Anterior cingulate cortex (tissue), 58 donors: Measurements from ENCODE around the gene OR5AU1.

Experiments
- DNase-seq, 58 donors: peaks; one replicate each; lab custom pipeline; 2025; lab: John Stamatoyannopoulos, UW

OR5AU1 gene

DNA sequence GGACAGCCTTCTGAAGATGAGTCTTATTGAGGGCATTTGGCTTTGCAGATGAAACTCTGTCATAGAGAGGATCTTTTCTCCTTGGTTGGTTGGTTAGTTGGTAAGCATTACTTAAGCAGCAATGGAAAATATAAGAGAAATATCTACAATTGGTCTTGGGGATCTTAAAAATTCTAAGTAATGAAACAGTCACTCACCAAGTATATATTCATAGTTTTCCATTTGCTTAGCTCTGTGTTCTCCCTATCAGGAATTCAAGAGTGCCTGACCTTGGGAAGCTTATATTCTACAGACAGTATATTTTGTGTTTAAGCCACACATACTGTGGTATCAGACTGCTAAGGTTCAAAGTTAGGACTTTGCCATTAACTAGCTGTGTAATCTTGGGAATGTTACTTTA lies at the start of gene OR5AU1:
Gene OR5AU1 (minus strand): TSS at position 101 of the 400 bp plus-strand sequence. CDS start 191 bp downstream, outside the sequence.
- DNase-seq = no peak

- DNase-seq = no peak
Measured at GRCh38 chr14:21205026-21205677, 49.3 kb upstream of the OR5AU1 start.

- no peak for DNase-seq
Measured at GRCh38 chr14:21204167-21205025, 48.5 kb upstream of the OR5AU1 start.

GRCh38 chr14:21203470-21204166 lies 47.8 kb upstream of the OR5AU1 start:
- no peak for DNase-seq

DNA sequence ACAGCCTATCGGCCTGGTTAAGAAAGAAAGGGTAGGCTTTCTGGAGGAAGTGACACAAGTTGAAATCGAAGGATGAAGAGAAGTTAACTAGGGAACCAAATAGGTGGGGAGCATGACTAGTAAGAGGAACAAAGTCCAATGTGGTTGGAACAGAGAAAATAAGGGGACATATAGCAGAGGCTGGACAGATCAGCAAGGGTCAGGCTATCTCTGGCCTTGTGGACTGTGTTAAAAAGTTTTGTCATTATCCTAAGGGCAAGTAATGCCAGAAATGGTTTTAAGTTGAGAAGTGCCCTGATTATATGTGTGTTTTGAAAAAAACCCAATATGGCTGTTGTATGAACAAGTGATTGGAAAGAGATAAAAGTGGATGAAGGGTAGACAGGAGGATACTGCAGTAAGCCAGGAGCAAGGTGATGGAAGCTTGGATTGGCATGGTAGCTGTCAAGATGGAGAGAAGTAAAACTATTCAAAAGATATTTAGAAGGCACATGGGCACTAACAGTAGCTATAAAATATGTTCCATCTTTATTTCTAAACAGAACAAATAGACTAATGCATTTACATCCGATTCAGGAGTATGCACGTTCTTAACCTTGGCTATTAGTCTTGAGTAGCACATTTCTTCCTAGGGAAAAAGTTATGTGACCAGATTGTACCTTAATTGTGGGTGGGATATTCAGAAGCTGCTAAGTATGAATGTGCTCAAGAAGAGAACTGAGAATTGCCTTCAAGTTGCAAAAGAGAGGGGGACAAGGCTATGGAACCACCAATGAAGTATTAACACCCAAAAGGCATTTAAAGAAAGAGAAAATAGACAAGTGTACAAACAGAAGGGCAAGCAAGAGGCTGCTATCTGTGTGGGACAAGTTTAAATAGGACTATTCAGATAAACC lies 46.8 kb upstream of the OR5AU1 start:
- DNase-seq = no peak

- DNase-seq = no peak
Measured at GRCh38 chr14:21201732-21202462, 46.0 kb upstream of the OR5AU1 start.

DNA sequence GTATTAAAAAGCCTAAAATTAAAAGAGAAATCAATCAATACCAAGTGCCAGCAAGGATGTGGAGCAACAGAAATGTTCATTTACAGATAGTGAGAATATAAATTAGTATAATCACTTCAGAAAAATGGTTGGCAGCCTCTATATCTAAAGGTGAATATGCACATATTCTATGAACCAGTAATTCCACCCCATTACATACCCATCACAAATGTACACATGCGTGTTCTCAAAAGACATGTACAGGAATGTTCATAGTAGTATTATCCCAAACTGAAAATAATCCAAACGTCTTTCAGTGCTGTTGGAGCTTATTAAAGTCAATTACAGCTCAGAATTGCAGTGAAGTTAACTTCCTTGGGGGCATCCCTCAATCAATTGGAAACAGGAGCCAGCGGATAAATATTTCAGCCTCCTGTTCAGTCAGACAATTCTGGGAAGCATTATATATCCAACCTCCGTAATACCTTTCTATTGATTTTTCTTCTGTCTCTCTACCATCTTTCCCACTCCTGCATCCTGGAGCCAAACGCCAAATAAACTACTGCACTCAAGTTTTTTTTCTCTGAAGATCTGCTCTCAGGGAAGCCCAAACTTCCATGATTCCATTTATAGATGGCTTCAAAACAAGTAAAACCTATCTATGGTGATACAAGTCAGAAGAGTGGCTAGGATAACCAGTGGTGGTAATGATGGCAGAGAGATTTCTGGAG lies 45.0 kb upstream of the OR5AU1 start:
- no peak for DNase-seq

DNA sequence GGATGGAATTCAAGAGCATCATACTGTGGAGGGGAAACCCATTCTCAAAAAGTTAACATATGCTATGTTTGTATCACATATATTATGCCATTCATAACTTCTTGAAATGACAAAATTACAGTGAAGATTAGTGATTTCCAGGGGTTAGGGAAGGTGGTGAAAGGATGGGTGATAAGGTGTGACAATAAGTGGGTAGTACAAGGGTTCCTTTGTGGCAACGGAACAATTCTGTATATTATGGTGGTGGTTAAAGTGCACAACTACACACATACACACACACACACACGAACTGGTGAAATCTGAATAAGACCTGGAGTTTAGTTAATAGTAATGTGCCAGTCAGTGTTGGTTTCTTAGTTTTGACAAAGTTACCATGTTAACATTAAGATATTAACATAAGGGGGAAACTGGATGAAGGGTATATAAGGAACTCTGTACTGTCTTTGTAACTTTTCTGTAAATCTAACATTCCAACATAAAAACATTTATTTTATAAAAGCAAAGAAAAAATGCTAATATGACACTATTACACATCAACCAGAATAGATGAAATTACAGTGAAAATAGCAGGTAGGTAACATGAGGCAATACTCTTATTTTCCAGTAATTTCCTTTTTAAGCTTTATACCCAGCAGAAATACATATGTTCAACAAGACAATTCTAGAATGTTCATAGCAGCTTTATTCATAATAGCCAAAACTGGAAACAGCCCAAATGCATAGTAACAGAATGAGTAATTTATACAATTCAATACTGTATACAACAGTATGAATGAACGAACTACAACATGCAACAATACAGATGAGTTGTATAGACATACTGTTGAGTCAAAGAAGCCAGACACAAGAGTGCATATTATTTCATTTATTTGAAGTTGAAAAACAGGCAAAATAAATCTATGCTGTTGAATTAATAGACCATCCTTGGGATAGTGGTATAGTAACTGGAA lies 44.0 kb upstream of the OR5AU1 start:
- DNase-seq = no peak

DNA sequence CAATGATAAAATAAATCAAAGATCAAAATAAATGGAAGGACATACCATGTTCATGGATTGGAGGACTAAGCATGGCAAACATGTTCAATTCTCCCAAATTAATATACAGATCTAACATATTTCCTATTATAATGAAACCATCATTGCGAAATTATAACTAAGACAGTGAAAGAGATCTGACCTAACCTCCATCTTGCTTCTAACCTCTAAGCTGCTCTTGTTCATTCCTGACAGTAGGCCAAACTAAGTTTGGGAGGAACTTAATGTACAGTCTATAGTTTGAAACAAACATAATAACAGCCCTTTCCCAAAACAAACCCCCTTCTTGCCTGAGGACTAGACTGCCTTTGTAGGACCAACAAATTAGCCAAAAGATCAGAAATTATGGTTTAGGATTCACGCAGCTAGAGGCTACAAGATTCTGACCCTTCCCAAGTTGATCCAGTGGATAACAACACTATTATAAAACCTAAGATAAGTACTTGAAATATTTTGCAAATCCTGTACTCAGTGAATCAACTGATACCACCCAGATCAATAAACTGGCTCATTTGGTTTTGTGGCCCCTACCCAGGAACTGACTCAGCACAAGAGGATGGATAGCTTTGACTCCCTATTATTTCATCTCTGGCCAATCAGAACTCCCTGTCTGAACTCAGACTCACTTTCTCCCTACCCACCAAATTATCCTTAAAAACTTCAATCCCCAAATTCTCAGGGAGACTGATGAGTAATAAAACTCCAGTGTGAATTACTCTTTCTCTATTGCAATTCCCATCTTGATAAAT lies 41.7 kb upstream of the OR5AU1 start:
- no peak for DNase-seq

DNA sequence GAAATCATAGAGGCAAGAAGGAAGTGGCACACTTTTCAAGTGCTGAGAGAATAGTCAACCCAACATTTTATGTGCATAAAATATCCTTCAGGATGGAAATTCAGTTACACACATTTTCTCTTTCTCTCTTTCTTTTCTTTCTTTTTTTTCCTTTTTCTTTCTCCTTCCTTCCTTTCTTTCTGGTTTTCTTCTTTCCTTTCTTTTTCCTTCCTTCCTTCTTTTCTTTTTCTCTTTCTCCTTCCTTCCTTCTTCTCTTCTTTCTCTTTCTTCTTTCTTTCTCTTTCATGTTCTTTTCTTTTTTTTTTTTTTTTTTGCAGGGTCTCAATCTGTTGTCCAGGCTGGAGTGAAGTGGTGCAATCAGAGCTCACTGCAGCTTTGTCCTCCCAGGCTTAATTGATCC lies 38.7 kb upstream of the OR5AU1 start:
- DNase-seq = no peak

DNA sequence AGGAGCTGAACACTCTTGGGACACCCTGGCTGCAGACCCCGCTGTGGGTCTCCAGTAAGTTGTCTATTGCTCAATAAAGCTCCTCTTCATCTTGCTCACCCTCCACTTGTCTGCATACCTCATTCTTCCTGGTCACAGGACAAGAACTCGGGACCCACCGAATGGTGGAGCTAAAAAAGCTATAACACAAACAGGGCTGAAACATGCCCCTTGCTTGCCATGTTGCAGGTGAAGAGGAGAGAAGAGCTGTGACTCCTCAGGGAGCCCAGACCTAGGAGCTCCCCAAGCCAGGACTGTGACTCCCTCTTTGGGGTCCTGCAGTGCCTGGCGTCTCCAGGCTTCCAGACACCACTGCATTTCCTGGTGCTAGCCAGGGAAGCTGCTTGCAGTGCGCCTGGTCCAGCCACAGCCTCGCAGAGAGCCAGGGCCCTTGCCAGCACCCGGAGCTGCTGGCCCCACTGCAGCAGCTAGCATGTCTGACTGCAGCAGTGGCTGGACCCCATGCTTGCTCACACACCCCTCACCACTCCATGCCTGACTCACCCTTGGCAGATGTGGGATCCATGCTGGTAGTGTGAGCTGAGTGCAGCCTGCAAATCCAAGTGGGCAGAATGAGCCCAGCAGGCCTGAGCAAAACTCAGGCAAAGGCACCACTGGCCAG lies 37.1 kb upstream of the OR5AU1 start:
- no peak for DNase-seq

DNA sequence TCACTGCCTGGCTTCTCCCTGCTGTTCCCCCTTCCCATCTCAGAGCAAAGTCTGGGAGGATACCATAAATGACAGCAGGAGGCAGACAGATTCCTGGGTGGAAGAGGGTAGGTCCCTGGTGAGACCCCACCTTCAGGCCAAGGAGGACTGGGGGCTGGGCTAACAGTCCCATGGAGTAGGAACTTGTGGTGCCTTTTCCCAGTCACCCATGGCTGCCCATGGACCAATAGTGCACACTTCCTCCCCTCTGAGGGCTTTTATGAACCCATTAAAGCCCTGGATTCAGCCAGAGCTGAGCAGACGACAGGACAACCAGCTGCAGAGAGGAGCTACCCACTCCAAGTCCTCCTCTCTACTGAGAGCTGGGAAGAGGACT lies 36.6 kb upstream of the OR5AU1 start:
- DNase-seq = no peak

DNA sequence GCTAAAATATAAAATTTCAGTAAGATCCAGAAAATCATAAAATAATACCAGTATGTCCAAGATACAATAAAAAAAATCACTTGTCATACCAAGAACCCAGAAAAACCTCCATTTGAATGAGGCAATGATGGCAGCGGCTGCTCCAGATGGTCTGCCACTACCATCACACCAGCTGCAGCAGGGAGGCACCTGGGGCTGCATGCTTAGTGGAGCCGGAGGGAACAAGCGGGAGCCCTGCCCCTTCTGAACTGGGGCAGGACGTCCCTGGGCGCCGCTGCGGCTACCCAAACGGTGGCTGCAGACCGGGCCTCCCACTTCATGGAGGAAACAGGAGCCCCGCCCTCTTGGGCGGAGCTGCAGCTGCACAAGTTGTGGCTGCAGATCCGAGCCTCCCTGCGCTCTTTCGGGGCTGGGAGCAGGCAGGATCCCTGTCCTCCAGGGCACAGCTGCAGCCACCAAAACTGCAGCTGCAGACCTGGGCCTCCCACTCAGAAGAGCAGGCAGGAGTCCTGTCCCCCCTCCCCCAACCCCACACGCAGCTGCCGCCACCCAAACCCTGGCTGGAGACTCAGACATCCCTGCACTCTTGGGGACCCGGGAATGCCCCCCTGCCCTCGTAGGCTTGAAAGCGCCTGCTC lies 36.1 kb upstream of the OR5AU1 start:
- peak in 41 of 58 donors; percentile 3 to 68 (median 16) for DNase-seq

DNA sequence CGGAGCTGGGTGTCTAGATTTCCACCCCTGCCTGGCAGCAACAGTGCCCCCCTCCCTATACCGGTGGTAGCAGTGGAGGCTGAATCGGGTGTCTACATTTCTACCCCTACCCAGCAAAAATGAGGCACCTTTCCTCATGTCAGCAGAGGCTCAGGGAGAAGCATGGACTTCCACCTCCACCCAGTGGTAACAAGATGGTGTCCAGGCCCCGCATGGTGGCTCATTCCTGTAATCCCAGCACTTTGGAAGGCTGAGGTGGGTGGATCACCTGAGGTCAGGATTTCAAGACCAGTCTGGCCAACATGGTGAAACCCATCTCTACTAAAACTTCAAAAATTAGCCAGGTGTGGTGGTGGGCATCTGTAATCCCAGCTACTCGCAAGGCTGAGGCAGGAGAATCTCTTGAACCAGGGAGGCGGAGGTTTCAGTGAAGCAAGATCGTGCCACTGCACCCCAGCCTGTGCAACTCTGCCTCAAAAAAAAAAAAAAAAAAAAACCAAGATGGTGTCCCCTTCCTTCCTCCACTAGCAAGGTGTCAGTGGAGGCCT lies 35.5 kb upstream of the OR5AU1 start:
- no peak for DNase-seq

GRCh38 chr14:21185491-21185890 lies 29.6 kb upstream of the OR5AU1 start:
- no peak for DNase-seq

DNA sequence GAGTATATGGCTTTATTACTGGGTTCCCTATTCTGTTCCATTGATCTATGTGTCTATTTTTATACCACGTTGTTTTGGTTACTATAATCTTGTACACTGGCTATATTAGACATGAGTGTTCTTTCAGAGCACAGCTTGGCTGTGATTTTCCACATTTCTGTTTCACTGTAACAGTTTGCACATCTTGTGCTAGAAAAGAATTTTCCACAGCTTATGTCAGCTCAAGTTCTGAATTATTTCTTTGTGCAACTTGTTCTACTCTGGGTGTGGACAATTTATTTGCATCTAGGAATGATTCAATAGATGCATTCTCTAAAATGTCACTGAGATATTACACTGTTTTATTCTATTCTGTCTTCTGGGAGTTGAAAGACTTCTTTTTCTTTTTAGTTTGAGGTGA lies 28.4 kb upstream of the OR5AU1 start:
- DNase-seq = peak in 2 of 58 donors; percentile 7 to 41
